Testis (tissue), 3 donors: ENCODE data around the gene KCTD16. TPM values are rescaled to one million over a fixed set of nuclear protein-coding genes. Genes with fewer than 3 reads are reported as not detected.

ENCODE experiments used
- DNase-seq: peaks from one replicate; pipeline ENCODE4 v3.0.0-alpha.2; 2019
- H3K27ac ChIP-seq, 2 donors: fragments of 200-600 bp; sonication (generic); one replicate each; pipeline ENCODE4 v1.5.1; 2019
- H3K27me3 ChIP-seq: fragments of 200-600 bp; sonication (generic); one replicate; pipeline ENCODE4 v1.5.1; 2019
- H3K36me3 ChIP-seq: fragments of 200-600 bp; sonication (generic); one replicate; pipeline ENCODE4 v1.5.1; 2017; ENCODE audit warnings: low read depth; ENCODE audit errors: missing control alignments
- H3K4me1 ChIP-seq: fragments of 200-600 bp; sonication (generic); one replicate; pipeline ENCODE4 v1.5.1; 2019
- H3K4me3 ChIP-seq, 2 donors: fragments of 200-600 bp; sonication (generic); one replicate each; pipeline ENCODE4 v1.5.1; 2017 to 2019
- H3K9me3 ChIP-seq: fragments of 200-600 bp; sonication (generic); one replicate; pipeline ENCODE4 v1.5.1; 2017
- CTCF ChIP-seq, 3 experiments: fragments of 450-650 bp in 2 of 3; fragments of 200-600 bp in 1 of 3; sonication (generic) in 1 of 3; IDR thresholded peaks; one replicate each; pipeline ENCODE4 v1.5.1; 2016 to 2019; ENCODE audit warnings: antibody characterized with exemption in 3 of 3, mild to moderate bottlenecking in 2 of 3, moderate library complexity in 1 of 3
- POLR2A ChIP-seq: fragments of 450-650 bp; IDR thresholded peaks from one replicate; pipeline ENCODE4 v1.6.1; 2017; ENCODE audit warnings: antibody characterized with exemption, mild to moderate bottlenecking, moderate library complexity
- WGBS, 2 donors: methylation state at CpG; one replicate each; pipeline ENCODE4 v1.1.5; 2018; 5-methylcytosine and 5-hydroxymethylcytosine counted together
- intact Hi-C: fragments of 100-400 bp; cut with DNase I; formaldehyde crosslinking; loops from one replicate; pipeline ENCODE4 v1.15.1; 2023; ENCODE audit warnings: low total_unique reads
- polyA plus RNA-seq: library from polyadenylated mRNA; stranded (reverse); fragments of 350-450 nt; fragmentation: Illumina TruSeq; extraction: RNeasy Lipid Tissue Mini Kit (QIAGEN cat#74804); gene quantifications from one replicate; pipeline ENCODE4 v1.2.3, GENCODE V29; 2014; ENCODE audit warnings: low read depth, low replicate concordance; ENCODE audit not compliant: insufficient read depth
- total RNA-seq, 2 donors: library from RNA; depleted of rRNA; stranded (reverse); fragments of >200 nt; gene quantifications; one replicate each; pipeline ENCODE4 v1.2.3, GENCODE V29; 2016

KCTD16 gene
- total and polyA plus RNA-seq, 3 donors from 2014 or later = 1.4 to 3.2 (median 2.7) TPM

- H3K27me3 ChIP-seq = no peaks in the 10 kb centered on the region
- WGBS, 2 donors = 80 to 82% methylated on average over 5 of the region's 5 CpGs
- H3K4me3 ChIP-seq = no peak overlapping the region
- H3K4me1 ChIP-seq = no peaks in the 10 kb centered on the region
- H3K27ac ChIP-seq = no peak overlapping the region
- intact Hi-C loops = no loop called here
- no peaks in the 10 kb centered on the region for H3K36me3 ChIP-seq
- no peaks in the 10 kb centered on the region for H3K9me3 ChIP-seq
- no peak for TF ChIP-seq CTCF (IDR thresholded peaks at IDR 0.05)
- TF ChIP-seq POLR2A = no peak
- no peak for DNase-seq
These were observed 165.7 kb downstream of the KCTD16 start for GRCh38 chr5:144336191-144336961.

GRCh38 chr5:144352330-144352729, 181.7 kb downstream of the KCTD16 start:
- H3K36me3 ChIP-seq = no peaks in the 10 kb centered on the region
- WGBS, 2 donors = 61% methylated on average over 4 of the region's 4 CpGs
- H3K9me3 ChIP-seq = no peaks in the 10 kb centered on the region
- no peak overlapping the region for H3K4me3 ChIP-seq
- no peak for DNase-seq
- no peak for TF ChIP-seq CTCF (IDR thresholded peaks at IDR 0.05)
- TF ChIP-seq POLR2A = no peak
- H3K27ac ChIP-seq = no peak overlapping the region
- H3K4me1 ChIP-seq = no peaks in the 10 kb centered on the region
- no peaks in the 10 kb centered on the region for H3K27me3 ChIP-seq
- intact Hi-C loops = no loop called here

- WGBS, 2 donors = 50 to 60% methylated on average over 4 of the region's 4 CpGs
These were observed 182.2 kb downstream of the KCTD16 start for GRCh38 chr5:144352732-144353317.

GRCh38 chr5:144356489-144356888, 185.8 kb downstream of the KCTD16 start:
- no peak overlapping the region for H3K27ac ChIP-seq
- no peak overlapping the region for H3K4me3 ChIP-seq
- H3K9me3 ChIP-seq = no peaks in the 10 kb centered on the region
- WGBS, 2 donors = 89 to 92% methylated on average over 1 of the region's 1 CpG
- no peaks in the 10 kb centered on the region for H3K36me3 ChIP-seq
- no peaks in the 10 kb centered on the region for H3K4me1 ChIP-seq
- no peaks in the 10 kb centered on the region for H3K27me3 ChIP-seq
- TF ChIP-seq CTCF (IDR thresholded peaks at IDR 0.05) (no peak), POLR2A (no peak)
- intact Hi-C loops = no loop called here
- no peak for DNase-seq

More at GRCh38 chr5:144352732-144353317, 182.2 kb downstream of the KCTD16 start:
- Histone ChIP-seq H3K27ac (no peak overlapping the region), H3K27me3 (no peaks in the 10 kb centered on the region), H3K9me3 (no peaks in the 10 kb centered on the region), H3K4me3 (no peak overlapping the region), H3K4me1 (no peaks in the 10 kb centered on the region), H3K36me3 (no peaks in the 10 kb centered on the region)
- intact Hi-C loops = no loop called here
- no peak for TF ChIP-seq POLR2A
- DNase-seq = no peak

- intact Hi-C loops = no loop called here
- H3K27me3 ChIP-seq = no peaks in the 10 kb centered on the region
- WGBS, 2 donors = 77 to 85% methylated on average over 2 of the region's 2 CpGs
- no peak overlapping the region for H3K27ac ChIP-seq
- no peak for DNase-seq
- no peaks in the 10 kb centered on the region for H3K9me3 ChIP-seq
- no peak for TF ChIP-seq POLR2A
- TF ChIP-seq CTCF (IDR thresholded peaks at IDR 0.05) = no peak
- no peaks in the 10 kb centered on the region for H3K36me3 ChIP-seq
- no peaks in the 10 kb centered on the region for H3K4me1 ChIP-seq
- H3K4me3 ChIP-seq = no peak overlapping the region
These were observed 190.7 kb downstream of the KCTD16 start for GRCh38 chr5:144361406-144361805.
